Skeletal muscle cell (primary cell): ENCODE data around the gene NDUFA8.
A peak's percentile ranks its signal among the peaks of the same experiment; 100 is the strongest.

ENCODE experiments used
- DNase-seq: peaks from one replicate; pipeline ENCODE4 v3.0.0-alpha.2; 2010; ENCODE audit warnings: low read depth
- H3K4me3 ChIP-seq: 2 replicates; pipeline ENCODE4 v1.5.1; 2011; ENCODE audit warnings: low read depth, mild to moderate bottlenecking, control low read depth, low read length, moderate library complexity

NDUFA8 gene

GRCh38 chr9:122186777-122187470, 27.3 kb upstream of the NDUFA8 start:
- no peak overlapping the region for H3K4me3 ChIP-seq
- DNase-seq, result no peak

- no peak for DNase-seq
- no peak overlapping the region for H3K4me3 ChIP-seq
Measured at GRCh38 chr9:122186301-122186700, 26.7 kb upstream of the NDUFA8 start.

GRCh38 chr9:122184551-122184950, 25.0 kb upstream of the NDUFA8 start:
- DNase-seq, result no peak
- H3K4me3 ChIP-seq, result no peak overlapping the region

GRCh38 chr9:122183501-122183900, 23.9 kb upstream of the NDUFA8 start:
- no peak overlapping the region for H3K4me3 ChIP-seq
- no peak for DNase-seq

- no peak overlapping the region for H3K4me3 ChIP-seq
- DNase-seq, result peak; percentile 57
Measured at GRCh38 chr9:122180633-122181032, 21.1 kb upstream of the NDUFA8 start.

GRCh38 chr9:122179690-122180074, 20.1 kb upstream of the NDUFA8 start:
- H3K4me3 ChIP-seq, result no peak overlapping the region
- no peak for DNase-seq

- no peak for DNase-seq
- H3K4me3 ChIP-seq, result no peak overlapping the region
Measured at GRCh38 chr9:122179054-122179689, 19.6 kb upstream of the NDUFA8 start.

- DNase-seq, result no peak
- no peak overlapping the region for H3K4me3 ChIP-seq
Measured at GRCh38 chr9:122176916-122177315, 17.3 kb upstream of the NDUFA8 start.

- no peak overlapping the region for H3K4me3 ChIP-seq
- DNase-seq, result no peak
Measured at GRCh38 chr9:122173670-122174069, 14.1 kb upstream of the NDUFA8 start.

- DNase-seq, result no peak
- no peak overlapping the region for H3K4me3 ChIP-seq
Measured at GRCh38 chr9:122172131-122172530, 12.6 kb upstream of the NDUFA8 start.

- DNase-seq, result no peak
- no peak overlapping the region for H3K4me3 ChIP-seq
Measured at GRCh38 chr9:122168356-122168755, 8.8 kb upstream of the NDUFA8 start.

GRCh38 chr9:122164286-122164685, 4.7 kb upstream of the NDUFA8 start:
- H3K4me3 ChIP-seq, result no peak overlapping the region
- no peak for DNase-seq

GRCh38 chr9:122162415-122162814, 2.8 kb upstream of the NDUFA8 start:
- no peak overlapping the region for H3K4me3 ChIP-seq
- no peak for DNase-seq

GRCh38 chr9:122159925-122160246, 307 bp upstream of the NDUFA8 start:
- DNase-seq, result no peak

GRCh38 chr9:122158202-122158601, 1.4 kb downstream of the NDUFA8 start:
- DNase-seq, result no peak

More at GRCh38 chr9:122159925-122160246, 307 bp upstream of the NDUFA8 start:
- peak overlapping the region; percentile 92 for H3K4me3 ChIP-seq

GRCh38 chr9:122155796-122156195, 3.8 kb downstream of the NDUFA8 start:
- DNase-seq, result no peak
- no peak overlapping the region for H3K4me3 ChIP-seq

More at GRCh38 chr9:122158202-122158601, 1.4 kb downstream of the NDUFA8 start:
- no peak overlapping the region for H3K4me3 ChIP-seq

- DNase-seq, result no peak
- no peak overlapping the region for H3K4me3 ChIP-seq
Measured at GRCh38 chr9:122151267-122151828, 8.2 kb downstream of the NDUFA8 start.

- DNase-seq, result no peak
- H3K4me3 ChIP-seq, result no peak overlapping the region
Measured at GRCh38 chr9:122145592-122145863, 14.1 kb downstream of the NDUFA8 start.

GRCh38 chr9:122144836-122145591, 14.6 kb downstream of the NDUFA8 start:
- no peak for DNase-seq

GRCh38 chr9:122143876-122144405, 15.6 kb downstream of the NDUFA8 start:
- no peak overlapping the region for H3K4me3 ChIP-seq
- DNase-seq, result no peak

More at GRCh38 chr9:122144836-122145591, 14.6 kb downstream of the NDUFA8 start:
- H3K4me3 ChIP-seq, result no peak overlapping the region
